ENCODE measurements around the gene VCAN.

The VCAN gene

GRCh38 chr5:83482961-83483360, 11.4 kb downstream of the VCAN start:
- no peak for DNase-seq (ENCODE audit: low spot score)
- Histone ChIP-seq H4K91ac (ENCODE audit: low read depth, low read length, poor library complexity) (no peak overlapping the region), H3K27me3 (ENCODE audit: control insufficient read depth in 3 of 3, insufficient read depth in 3 of 3, low read depth in 1 of 3, low read length in 3 of 3) (no peaks in the 10 kb centered on the region), H2BK15ac (ENCODE audit: low read length) (no peak overlapping the region), H3K18ac (ENCODE audit: low read length) (no peak overlapping the region), H3K27ac (replicated peaks; ENCODE audit: low read length) (no peak overlapping the region), H2BK5ac (ENCODE audit: low read length) (no peak overlapping the region), H3K9ac (ENCODE audit: low read depth, low read length, poor library complexity) (no peak overlapping the region), H2AFZ (ENCODE audit: low read length) (no peak overlapping the region), H3K4me2 (ENCODE audit: insufficient read depth, low read length, poor library complexity, severe bottlenecking) (no peak overlapping the region), H3K14ac (ENCODE audit: low read length) (no peak overlapping the region), H3K79me1 (ENCODE audit: low read depth, low read length) (no peaks in the 10 kb centered on the region), H3K9me3 (replicated peaks in 1 of 2; ENCODE audit: control insufficient read depth in 2 of 2, insufficient read depth in 1 of 2, low read depth in 1 of 2, low read length in 2 of 2) (peaks cover 0 to 35% of the 10 kb centered on the region in 2 donors), H3K4me3 (ENCODE audit: low read length in 2 of 2) (no peak overlapping the region), H3K4me1 (ENCODE audit: control insufficient read depth in 2 of 2, insufficient read depth in 1 of 2, low read depth in 1 of 2, low read length in 2 of 2) (no peaks in the 10 kb centered on the region), H2BK120ac (ENCODE audit: low read depth, low read length) (no peak overlapping the region), H3K36me3 (replicated peaks in 1 of 2; ENCODE audit: control insufficient read depth in 2 of 2, insufficient read depth in 2 of 2, low read length in 2 of 2) (peaks cover 6 to 100% of the 10 kb centered on the region in 2 donors), H4K8ac (ENCODE audit: low read depth, low read length) (no peak overlapping the region), H3K4ac (ENCODE audit: low read length) (no peak overlapping the region), H2AK5ac (ENCODE audit: low read depth, low read length) (no peak overlapping the region), H2BK12ac (ENCODE audit: low read length) (no peak overlapping the region), H3K23ac (ENCODE audit: low read depth, low read length, poor library complexity) (no peak overlapping the region)
- no CpG with 5 or more reads among the region's 1 CpG for WGBS, 2 donors (ENCODE audit: extremely low coverage in 2 of 2, insufficient read length in 2 of 2, insufficient replicate concordance in 1 of 2)

GRCh38 chr5:83484294-83484693, 12.8 kb downstream of the VCAN start:
- Histone ChIP-seq H2BK120ac (ENCODE audit: low read depth, low read length) (no peak overlapping the region), H3K27ac (replicated peaks; ENCODE audit: low read length) (no peak overlapping the region), H3K4me2 (ENCODE audit: insufficient read depth, low read length, poor library complexity, severe bottlenecking) (no peak overlapping the region), H3K27me3 (ENCODE audit: control insufficient read depth in 3 of 3, insufficient read depth in 3 of 3, low read depth in 1 of 3, low read length in 3 of 3) (no peaks in the 10 kb centered on the region), H4K8ac (ENCODE audit: low read depth, low read length) (no peak overlapping the region), H2AFZ (ENCODE audit: low read length) (no peak overlapping the region), H3K36me3 (replicated peaks in 1 of 2; ENCODE audit: control insufficient read depth in 2 of 2, insufficient read depth in 2 of 2, low read length in 2 of 2) (peaks cover 6 to 100% of the 10 kb centered on the region in 2 donors), H3K9me3 (replicated peaks in 1 of 2; ENCODE audit: control insufficient read depth in 2 of 2, insufficient read depth in 1 of 2, low read depth in 1 of 2, low read length in 2 of 2) (peaks cover 0 to 24% of the 10 kb centered on the region in 2 donors), H2BK12ac (ENCODE audit: low read length) (no peak overlapping the region), H3K4ac (ENCODE audit: low read length) (no peak overlapping the region), H2BK5ac (ENCODE audit: low read length) (no peak overlapping the region), H3K14ac (ENCODE audit: low read length) (no peak overlapping the region), H2AK5ac (ENCODE audit: low read depth, low read length) (no peak overlapping the region), H2BK15ac (ENCODE audit: low read length) (no peak overlapping the region), H3K18ac (ENCODE audit: low read length) (no peak overlapping the region), H3K4me3 (ENCODE audit: low read length in 2 of 2) (no peak overlapping the region), H3K4me1 (ENCODE audit: control insufficient read depth in 2 of 2, insufficient read depth in 1 of 2, low read depth in 1 of 2, low read length in 2 of 2) (no peaks in the 10 kb centered on the region), H4K91ac (ENCODE audit: low read depth, low read length, poor library complexity) (no peak overlapping the region), H3K9ac (ENCODE audit: low read depth, low read length, poor library complexity) (no peak overlapping the region), H3K23ac (ENCODE audit: low read depth, low read length, poor library complexity) (no peak overlapping the region), H3K79me1 (ENCODE audit: low read depth, low read length) (no peaks in the 10 kb centered on the region)
- DNase-seq (ENCODE audit: low spot score): no peak
- WGBS, 2 donors (ENCODE audit: extremely low coverage in 2 of 2, insufficient read length in 2 of 2, insufficient replicate concordance in 1 of 2): no CpG with 5 or more reads among the region's 2 CpGs

GRCh38 chr5:83485842-83486241, 14.3 kb downstream of the VCAN start:
- Histone ChIP-seq H2AK5ac (ENCODE audit: low read depth, low read length) (no peak overlapping the region), H3K4me3 (ENCODE audit: low read length in 2 of 2) (no peak overlapping the region), H3K27me3 (ENCODE audit: control insufficient read depth in 3 of 3, insufficient read depth in 3 of 3, low read depth in 1 of 3, low read length in 3 of 3) (no peaks in the 10 kb centered on the region), H3K18ac (ENCODE audit: low read length) (no peak overlapping the region), H3K9ac (ENCODE audit: low read depth, low read length, poor library complexity) (no peak overlapping the region), H4K91ac (ENCODE audit: low read depth, low read length, poor library complexity) (no peak overlapping the region), H2BK12ac (ENCODE audit: low read length) (no peak overlapping the region), H2AFZ (ENCODE audit: low read length) (no peak overlapping the region), H3K14ac (ENCODE audit: low read length) (no peak overlapping the region), H2BK15ac (ENCODE audit: low read length) (no peak overlapping the region), H3K4ac (ENCODE audit: low read length) (no peak overlapping the region), H3K23ac (ENCODE audit: low read depth, low read length, poor library complexity) (no peak overlapping the region), H3K79me1 (ENCODE audit: low read depth, low read length) (no peaks in the 10 kb centered on the region), H3K4me2 (ENCODE audit: insufficient read depth, low read length, poor library complexity, severe bottlenecking) (no peak overlapping the region), H3K4me1 (ENCODE audit: control insufficient read depth in 2 of 2, insufficient read depth in 1 of 2, low read depth in 1 of 2, low read length in 2 of 2) (peaks cover 0 to 3% of the 10 kb centered on the region in 2 donors), H2BK120ac (ENCODE audit: low read depth, low read length) (no peak overlapping the region), H2BK5ac (ENCODE audit: low read length) (no peak overlapping the region), H3K27ac (replicated peaks; ENCODE audit: low read length) (no peak overlapping the region), H4K8ac (ENCODE audit: low read depth, low read length) (no peak overlapping the region), H3K9me3 (replicated peaks in 1 of 2; ENCODE audit: control insufficient read depth in 2 of 2, insufficient read depth in 1 of 2, low read depth in 1 of 2, low read length in 2 of 2) (peaks cover 2 to 13% of the 10 kb centered on the region in 2 donors), H3K36me3 (replicated peaks in 1 of 2; ENCODE audit: control insufficient read depth in 2 of 2, insufficient read depth in 2 of 2, low read length in 2 of 2) (peaks cover 10 to 100% of the 10 kb centered on the region in 2 donors)
- no peak for DNase-seq (ENCODE audit: low spot score)
- WGBS, 2 donors (ENCODE audit: extremely low coverage in 2 of 2, insufficient read length in 2 of 2, insufficient replicate concordance in 1 of 2): no CpG with 5 or more reads among the region's 4 CpGs

GRCh38 chr5:83487155-83487554, 15.6 kb downstream of the VCAN start:
- no peak overlapping the region for H2AFZ ChIP-seq (ENCODE audit: low read length)
- peaks cover 2 to 10% of the 10 kb centered on the region in 2 donors for H3K9me3 ChIP-seq (replicated peaks in 1 of 2; ENCODE audit: control insufficient read depth in 2 of 2, insufficient read depth in 1 of 2, low read depth in 1 of 2, low read length in 2 of 2)
- no peak overlapping the region for H4K8ac ChIP-seq (ENCODE audit: low read depth, low read length)
- H2AK5ac ChIP-seq (ENCODE audit: low read depth, low read length): no peak overlapping the region
- no peak overlapping the region for H2BK120ac ChIP-seq (ENCODE audit: low read depth, low read length)
- no peak overlapping the region for H3K27ac ChIP-seq (replicated peaks; ENCODE audit: low read length)
- H2BK15ac ChIP-seq (ENCODE audit: low read length): no peak overlapping the region
- no peak overlapping the region for H3K18ac ChIP-seq (ENCODE audit: low read length)
- peaks cover 8 to 100% of the 10 kb centered on the region in 2 donors for H3K36me3 ChIP-seq (replicated peaks in 1 of 2; ENCODE audit: control insufficient read depth in 2 of 2, insufficient read depth in 2 of 2, low read length in 2 of 2)
- H3K9ac ChIP-seq (ENCODE audit: low read depth, low read length, poor library complexity): no peak overlapping the region
- no peak overlapping the region for H3K4ac ChIP-seq (ENCODE audit: low read length)
- no peak overlapping the region for H2BK5ac ChIP-seq (ENCODE audit: low read length)
- H3K79me1 ChIP-seq (ENCODE audit: low read depth, low read length): no peaks in the 10 kb centered on the region
- H3K4me1 ChIP-seq (ENCODE audit: control insufficient read depth in 2 of 2, insufficient read depth in 1 of 2, low read depth in 1 of 2, low read length in 2 of 2): peaks cover 0 to 3% of the 10 kb centered on the region in 2 donors
- no peak overlapping the region for H3K23ac ChIP-seq (ENCODE audit: low read depth, low read length, poor library complexity)
- no peak for DNase-seq (ENCODE audit: low spot score)
- no peak overlapping the region for H3K4me3 ChIP-seq (ENCODE audit: low read length in 2 of 2)
- H4K91ac ChIP-seq (ENCODE audit: low read depth, low read length, poor library complexity): no peak overlapping the region
- no peak overlapping the region for H2BK12ac ChIP-seq (ENCODE audit: low read length)
- WGBS, 2 donors (ENCODE audit: extremely low coverage in 2 of 2, insufficient read length in 2 of 2, insufficient replicate concordance in 1 of 2): no CpG with 5 or more reads among the region's 1 CpG
- H3K4me2 ChIP-seq (ENCODE audit: insufficient read depth, low read length, poor library complexity, severe bottlenecking): no peak overlapping the region
- no peaks in the 10 kb centered on the region for H3K27me3 ChIP-seq (ENCODE audit: control insufficient read depth in 3 of 3, insufficient read depth in 3 of 3, low read depth in 1 of 3, low read length in 3 of 3)
- H3K14ac ChIP-seq (ENCODE audit: low read length): no peak overlapping the region

Measured in neuronal stem cell (in vitro differentiated cells).